SU-DHL-6 (cell line): ENCODE measurements around the gene TRIML1.

ENCODE experiments used
- CTCF ChIP-seq: fragments of 200-600 bp; sonication (generic); IDR thresholded peaks from one replicate; pipeline ENCODE4 v1.5.1; 2017; ENCODE audit warnings: antibody characterized with exemption, mild to moderate bottlenecking, low read length, moderate library complexity; ENCODE audit not compliant: insufficient read depth, poor library complexity, severe bottlenecking
- EZH2phosphoT487 ChIP-seq: fragments of 200-600 bp; sonication (generic), shearing (Covaris generic); conservative IDR thresholded peaks from 2 replicates; pipeline ENCODE4 v1.6.1; 2018; ENCODE audit warnings: mild to moderate bottlenecking, antibody characterized with exemption, low read length, moderate library complexity, mixed read lengths

- TF ChIP-seq CTCF (no peak), EZH2phosphoT487 (no peak)
Observed at GRCh38 chr4:188143731-188144130, 4.5 kb downstream of the TRIML1 start.
